Measurements from ENCODE around the gene EFNB2.

DNA sequence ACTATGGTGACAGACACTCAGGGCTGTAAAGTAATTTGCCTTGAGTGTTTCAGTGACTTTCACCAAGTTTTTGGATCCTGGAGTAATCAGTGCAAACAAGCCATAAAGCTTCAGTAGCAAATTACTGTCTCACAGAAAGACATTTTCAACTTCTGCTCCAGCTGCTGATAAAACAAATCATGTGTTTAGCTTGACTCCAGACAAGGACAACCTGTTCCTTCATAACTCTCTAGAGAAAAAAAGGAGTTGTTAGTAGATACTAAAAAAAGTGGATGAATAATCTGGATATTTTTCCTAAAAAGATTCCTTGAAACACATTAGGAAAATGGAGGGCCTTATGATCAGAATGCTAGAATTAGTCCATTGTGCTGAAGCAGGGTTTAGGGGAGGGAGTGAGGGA is 23.1 kb upstream of the EFNB2 start:
- TF ChIP-seq POLR2AphosphoS5 (IDR thresholded peaks at IDR 0.05; ENCODE audit: low read depth, low read length) (no peak), POLR2A (IDR thresholded peaks at IDR 0.05; ENCODE audit: low read depth, low read length) (no peak), TAF1 (IDR thresholded peaks at IDR 0.05; ENCODE audit: low read depth, low read length) (no peak)
